ENCODE results near the gene DFFB. TPM values are rescaled to one million over a fixed set of nuclear protein-coding genes. Genes with fewer than 3 reads are reported as not detected.

DFFB gene
- total and polyA plus RNA-seq, 2 of the 13 experiments (the other 11 are each of a cell fraction or from before 2014, with no cell fraction given), result 4.6 to 9.3 TPM

GRCh38 chr1:3828391-3828790, 28.9 kb upstream of the DFFB start (continued):
- TF ChIP-seq CHD2 (IDR thresholded peaks at IDR 0.05; ENCODE audit: low read depth, low read length), result no peak

DNA sequence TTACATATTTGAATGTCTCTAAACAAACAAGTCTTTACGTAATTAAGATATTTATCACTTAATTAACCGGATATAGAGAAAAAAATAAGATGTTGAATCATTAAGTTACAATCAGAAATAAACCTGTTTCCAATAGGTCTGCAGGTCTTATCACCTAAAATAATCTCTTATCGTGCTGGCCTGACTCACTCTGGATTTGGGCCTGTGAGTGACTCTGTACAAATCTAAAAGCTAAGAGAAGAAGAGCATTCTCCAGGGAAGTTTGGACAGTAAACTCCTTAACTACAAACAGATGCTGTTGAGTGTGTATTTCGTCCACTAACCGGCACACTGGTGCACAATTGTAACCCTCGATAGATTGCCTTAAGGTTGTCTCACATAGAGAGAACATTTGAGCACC, 25.6 kb upstream of the DFFB start:
- Histone ChIP-seq H2AFZ (ENCODE audit: low read length) (no peak overlapping the region), H3K4me2 (ENCODE audit: low read depth, low read length) (no peak overlapping the region), H3K9ac (ENCODE audit: insufficient read depth, low read depth, low read length) (no peak overlapping the region), H3K36me3 (replicated peaks in 1 of 2; ENCODE audit: control insufficient read depth in 1 of 2, insufficient read depth in 2 of 2, low read length in 2 of 2) (peaks cover 10 to 58% of the 10 kb centered on the region in 2 experiments; a peak in 4 of 5 replicates), H3K27ac (ENCODE audit: extremely low read length, insufficient read depth, low read length) (no peak overlapping the region), H3K27me3 (ENCODE audit: control insufficient read depth in 1 of 2, insufficient read depth in 2 of 2, low read length in 2 of 2) (no peaks in the 10 kb centered on the region), H3K9me3 (ENCODE audit: low read length) (no peaks in the 10 kb centered on the region; the same call in 1 of the 2 replicates), H4K20me1 (ENCODE audit: insufficient read depth, low read length) (no peaks in the 10 kb centered on the region), H3K4me1 (ENCODE audit: insufficient read depth, low read length) (no peaks in the 10 kb centered on the region), H3K4me3 (replicated peaks in 1 of 3; ENCODE audit: insufficient read depth in 1 of 3, low read depth in 2 of 3, low read length in 3 of 3) (no peak overlapping the region), H3K79me2 (ENCODE audit: insufficient read depth, low read length) (no peaks in the 10 kb centered on the region)
- ChIA-PET POLR2A (no interaction called here), CTCF (ENCODE audit: low intra/inter-chr PET ratio, low total read pairs) (no interaction called here)
- ATAC-seq, result no peak
- in situ Hi-C loops (cut with HindIII; ENCODE audit: extremely low pct_ligation_motif_present, low pct_unique_long_range_greater_than_20kb), result no loop called here
- WGBS (ENCODE audit: low lambda C conversion rate), result 98% methylated on average over 6 of the region's 6 CpGs
- no peak for FAIRE-seq
- DNase-seq (ENCODE audit: low spot score), result no peak
- no TSS peak for BruUV-seq (replicated peaks)
- no peak for TF ChIP-seq ZNF552 (CRISPR knock-in tag; IDR thresholded peaks at IDR 0.05; ENCODE audit: borderline replicate concordance)
- no peak for TF ChIP-seq ERF (CRISPR knock-in tag; IDR thresholded peaks at IDR 0.05)
- TF ChIP-seq HNRNPLL (IDR thresholded peaks at IDR 0.05; ENCODE audit: low read depth, low read length, poor library complexity, severe bottlenecking), result no peak
- intact Hi-C loops (cut with micrococcal nuclease; ENCODE audit: unreplicated experiment), result no loop called here

- CTCF ChIA-PET (ENCODE audit: low intra/inter-chr PET ratio, low total read pairs), result no interaction called here
- intact Hi-C loops (cut with micrococcal nuclease; ENCODE audit: unreplicated experiment) (no loop called here), in situ Hi-C loops (cut with HindIII; ENCODE audit: extremely low pct_ligation_motif_present, low pct_unique_long_range_greater_than_20kb) (no loop called here)
- no peak overlapping the region for H2AFZ ChIP-seq (ENCODE audit: low read length)
- H3K27me3 ChIP-seq (ENCODE audit: control insufficient read depth in 1 of 2, insufficient read depth in 2 of 2, low read length in 2 of 2), result no peaks in the 10 kb centered on the region
- 98% methylated on average over 10 of the region's 10 CpGs for WGBS (ENCODE audit: low lambda C conversion rate)
- H3K9ac ChIP-seq (ENCODE audit: insufficient read depth, low read depth, low read length), result no peak overlapping the region
- H4K20me1 ChIP-seq (ENCODE audit: insufficient read depth, low read length), result no peaks in the 10 kb centered on the region
- no peak for DNase-seq (ENCODE audit: low spot score)
- H3K79me2 ChIP-seq (ENCODE audit: insufficient read depth, low read length), result no peaks in the 10 kb centered on the region
- no peak overlapping the region for H3K4me3 ChIP-seq (replicated peaks in 1 of 3; ENCODE audit: insufficient read depth in 1 of 3, low read depth in 2 of 3, low read length in 3 of 3)
- no peak for ATAC-seq
- no peak overlapping the region for H3K4me2 ChIP-seq (ENCODE audit: low read depth, low read length)
- H3K36me3 ChIP-seq (replicated peaks in 1 of 2; ENCODE audit: control insufficient read depth in 1 of 2, insufficient read depth in 2 of 2, low read length in 2 of 2), result peaks cover 12 to 61% of the 10 kb centered on the region in 2 experiments
- no peaks in the 10 kb centered on the region for H3K4me1 ChIP-seq (ENCODE audit: insufficient read depth, low read length)
- BruUV-seq (replicated peaks), result no TSS peak
- peaks cover 10% of the 10 kb centered on the region for H3K9me3 ChIP-seq (ENCODE audit: low read length)
- POLR2A ChIA-PET, result no interaction called here
- no peak for FAIRE-seq
- no peak overlapping the region for H3K27ac ChIP-seq (ENCODE audit: extremely low read length, insufficient read depth, low read length)
- TF ChIP-seq ZMYM2 (CRISPR knock-in tag; IDR thresholded peaks at IDR 0.05) (no peak), ZNF484 (CRISPR knock-in tag; IDR thresholded peaks at IDR 0.05; ENCODE audit: borderline replicate concordance, low read depth) (no peak), NFIB (CRISPR knock-in tag; IDR thresholded peaks at IDR 0.05; ENCODE audit: borderline replicate concordance) (no peak), FOXA3 (CRISPR knock-in tag; IDR thresholded peaks at IDR 0.05) (no peak), SRF (IDR thresholded peaks at IDR 0.05; ENCODE audit: low read depth, low read length) (no peak), THYN1 (CRISPR knock-in tag; IDR thresholded peaks at IDR 0.05; ENCODE audit: borderline replicate concordance, low read depth) (no peak), KLF15 (CRISPR knock-in tag; IDR thresholded peaks at IDR 0.05; ENCODE audit: borderline replicate concordance) (no peak), ZNF772 (CRISPR knock-in tag; IDR thresholded peaks at IDR 0.05) (no peak), NAIF1 (CRISPR knock-in tag; IDR thresholded peaks at IDR 0.05; ENCODE audit: borderline replicate concordance) (no peak)
- TF ChIP-seq, protein P1, sequence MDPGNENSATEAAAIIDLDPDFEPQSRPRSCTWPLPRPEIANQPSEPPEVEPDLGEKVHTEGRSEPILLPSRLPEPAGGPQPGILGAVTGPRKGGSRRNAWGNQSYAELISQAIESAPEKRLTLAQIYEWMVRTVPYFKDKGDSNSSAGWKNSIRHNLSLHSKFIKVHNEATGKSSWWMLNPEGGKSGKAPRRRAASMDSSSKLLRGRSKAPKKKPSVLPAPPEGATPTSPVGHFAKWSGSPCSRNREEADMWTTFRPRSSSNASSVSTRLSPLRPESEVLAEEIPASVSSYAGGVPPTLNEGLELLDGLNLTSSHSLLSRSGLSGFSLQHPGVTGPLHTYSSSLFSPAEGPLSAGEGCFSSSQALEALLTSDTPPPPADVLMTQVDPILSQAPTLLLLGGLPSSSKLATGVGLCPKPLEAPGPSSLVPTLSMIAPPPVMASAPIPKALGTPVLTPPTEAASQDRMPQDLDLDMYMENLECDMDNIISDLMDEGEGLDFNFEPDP (CRISPR knock-in tag; conservative IDR thresholded peaks at IDR 0.05), result no peak
- TF ChIP-seq, protein P2, sequence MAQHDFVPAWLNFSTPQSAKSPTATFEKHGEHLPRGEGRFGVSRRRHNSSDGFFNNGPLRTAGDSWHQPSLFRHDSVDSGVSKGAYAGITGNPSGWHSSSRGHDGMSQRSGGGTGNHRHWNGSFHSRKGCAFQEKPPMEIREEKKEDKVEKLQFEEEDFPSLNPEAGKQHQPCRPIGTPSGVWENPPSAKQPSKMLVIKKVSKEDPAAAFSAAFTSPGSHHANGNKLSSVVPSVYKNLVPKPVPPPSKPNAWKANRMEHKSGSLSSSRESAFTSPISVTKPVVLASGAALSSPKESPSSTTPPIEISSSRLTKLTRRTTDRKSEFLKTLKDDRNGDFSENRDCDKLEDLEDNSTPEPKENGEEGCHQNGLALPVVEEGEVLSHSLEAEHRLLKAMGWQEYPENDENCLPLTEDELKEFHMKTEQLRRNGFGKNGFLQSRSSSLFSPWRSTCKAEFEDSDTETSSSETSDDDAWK (CRISPR knock-in tag; IDR thresholded peaks at IDR 0.05), result no peak
These were observed 22.6 kb upstream of the DFFB start for GRCh38 chr1:3834701-3835100.

All from HepG2 (cell line).